Gastrocnemius medialis (tissue), 4 donors: ENCODE data around the gene XPC.

Source experiments
- POLR2A ChIP-seq, 2 donors: fragments of 450-650 bp; IDR thresholded peaks; one replicate each; pipeline ENCODE4 v1.6.1; 2017; ENCODE audit warnings: antibody characterized with exemption in 2 of 2, mild to moderate bottlenecking in 2 of 2, moderate library complexity in 2 of 2
- TF ChIP-seq, protein P1 (sequence below), 5 experiments: fragments of 450-650 bp in 3 of 5; fragments of 200-600 bp in 2 of 5; sonication (generic) in 2 of 5; IDR thresholded peaks in 4 of 5; conservative IDR thresholded peaks in 1 of 5; 1 replicate in 4 of 5; 2 replicates in 1 of 5; pipeline ENCODE4 v1.5.1; 2016 to 2019; ENCODE audit warnings: antibody characterized with exemption in 5 of 5, mild to moderate bottlenecking in 3 of 5, moderate library complexity in 3 of 5

DNA sequence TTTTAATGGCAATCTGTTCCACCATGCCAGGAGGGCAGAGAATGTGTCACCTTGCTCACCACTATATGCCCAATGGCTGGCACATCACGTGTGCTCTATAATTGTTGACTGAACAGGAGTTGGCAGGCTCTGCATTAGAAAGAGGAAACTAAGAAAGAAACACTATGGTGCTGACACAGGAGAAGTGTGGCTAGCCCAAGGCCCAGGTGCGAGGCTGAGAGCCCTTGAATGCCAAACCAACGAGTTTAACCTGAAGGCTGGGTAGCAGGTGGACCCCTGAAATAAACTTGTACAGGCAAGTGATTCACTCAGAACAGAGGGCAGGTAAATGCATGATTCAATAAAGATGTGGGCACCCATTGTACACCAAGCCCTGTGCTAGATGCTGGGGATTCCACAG, 56.1 kb downstream of the XPC start:
- TF ChIP-seq, protein P1, sequence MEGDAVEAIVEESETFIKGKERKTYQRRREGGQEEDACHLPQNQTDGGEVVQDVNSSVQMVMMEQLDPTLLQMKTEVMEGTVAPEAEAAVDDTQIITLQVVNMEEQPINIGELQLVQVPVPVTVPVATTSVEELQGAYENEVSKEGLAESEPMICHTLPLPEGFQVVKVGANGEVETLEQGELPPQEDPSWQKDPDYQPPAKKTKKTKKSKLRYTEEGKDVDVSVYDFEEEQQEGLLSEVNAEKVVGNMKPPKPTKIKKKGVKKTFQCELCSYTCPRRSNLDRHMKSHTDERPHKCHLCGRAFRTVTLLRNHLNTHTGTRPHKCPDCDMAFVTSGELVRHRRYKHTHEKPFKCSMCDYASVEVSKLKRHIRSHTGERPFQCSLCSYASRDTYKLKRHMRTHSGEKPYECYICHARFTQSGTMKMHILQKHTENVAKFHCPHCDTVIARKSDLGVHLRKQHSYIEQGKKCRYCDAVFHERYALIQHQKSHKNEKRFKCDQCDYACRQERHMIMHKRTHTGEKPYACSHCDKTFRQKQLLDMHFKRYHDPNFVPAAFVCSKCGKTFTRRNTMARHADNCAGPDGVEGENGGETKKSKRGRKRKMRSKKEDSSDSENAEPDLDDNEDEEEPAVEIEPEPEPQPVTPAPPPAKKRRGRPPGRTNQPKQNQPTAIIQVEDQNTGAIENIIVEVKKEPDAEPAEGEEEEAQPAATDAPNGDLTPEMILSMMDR (IDR thresholded peaks at IDR 0.05 in 4 of 5, conservative IDR thresholded peaks at IDR 0.05 in 1 of 5), result no peak
- TF ChIP-seq POLR2A (IDR thresholded peaks at IDR 0.05), result no peak
